Spleen (tissue), 7 donors: Measurements from ENCODE around the gene IDH1.

Source experiments
- CTCF ChIP-seq, 11 experiments: fragments of 200-600 bp in 7 of 11; fragments of 450-650 bp in 4 of 11; sonication (generic) in 4 of 11; IDR thresholded peaks in 8 of 11; conservative IDR thresholded peaks in 3 of 11; 1 replicate in 7 of 11; 2 replicates in 4 of 11; pipeline versions ENCODE4 v1.4.0 to v1.8.0; 2016 to 2021; ENCODE audit warnings: antibody characterized with exemption in 11 of 11, inconsistent platforms in 4 of 11, mild to moderate bottlenecking in 1 of 11
- POLR2A ChIP-seq, 3 donors: fragments of 450-650 bp; IDR thresholded peaks; one replicate each; pipeline ENCODE4 v1.5.1; 2017; ENCODE audit warnings: antibody characterized with exemption in 3 of 3, mild to moderate bottlenecking in 1 of 3
- POLR2AphosphoS5 ChIP-seq, 3 donors: sonication (generic); formaldehyde crosslinking; IDR thresholded peaks; one replicate each; pipeline ENCODE4 v1.5.1; 2017; ENCODE audit warnings: antibody characterized with exemption in 3 of 3
- donor health status: DM: no; HTN: no; CAD: no; lungs with moderate emphysema.
- donor health status: DM: no; HTN: no; CAD: no.
- donor health status: DM: no; HTN: no; CAD: no.

DNA sequence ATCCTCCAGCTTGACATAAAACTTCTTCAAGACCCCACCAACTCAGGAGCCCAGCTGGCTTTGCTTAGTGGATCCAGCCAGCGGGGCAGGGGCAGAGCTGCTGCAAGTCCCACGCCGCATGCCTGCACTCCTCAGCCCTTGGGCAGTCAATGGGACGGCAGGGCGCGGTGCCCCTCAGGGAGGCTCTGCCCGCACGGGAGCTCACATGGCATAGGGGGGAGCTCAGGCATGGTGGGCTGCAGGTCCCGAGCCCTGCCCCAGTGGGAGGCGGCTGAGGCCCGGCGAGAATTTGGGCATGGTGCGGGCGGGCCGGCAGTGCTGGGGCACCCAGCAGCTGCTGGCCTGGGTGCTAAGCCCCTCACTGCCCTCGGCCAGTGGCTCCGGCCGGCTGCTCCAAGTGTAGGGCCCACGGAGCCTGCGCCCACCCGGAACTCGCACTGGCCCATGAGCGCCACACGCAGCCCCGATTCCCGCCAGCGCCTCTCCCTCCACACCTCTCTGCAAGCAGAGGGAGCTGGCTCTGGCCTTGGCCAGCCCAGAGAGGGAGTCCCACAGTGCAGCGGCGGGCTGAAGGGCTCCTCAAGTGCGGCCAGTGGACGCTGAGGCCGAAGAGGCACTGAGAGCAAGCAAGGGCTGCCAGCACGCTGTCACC, 27.2 kb downstream of the IDH1 start:
- TF ChIP-seq CTCF (IDR thresholded peaks at IDR 0.05 in 8 of 11, conservative IDR thresholded peaks at IDR 0.05 in 3 of 11) (no peak), POLR2AphosphoS5 (IDR thresholded peaks at IDR 0.05) (no peak), POLR2A (IDR thresholded peaks at IDR 0.05) (no peak)
